Nephron (organoid): ENCODE data around the gene TFR2.

Experiments
- H3K27ac Mint-ChIP-seq, 3 experiments: 2 replicates each; pipeline ENCODE4 v1.8.0; 2020; ENCODE audit warnings: mixed read lengths in 3 of 3, mild to moderate bottlenecking in 2 of 3, moderate library complexity in 1 of 3
- H3K27me3 Mint-ChIP-seq: 2 replicates; pipeline ENCODE4 v1.8.0; 2021; ENCODE audit warnings: low read depth, mild to moderate bottlenecking, moderate library complexity, mixed read lengths
- H3K36me3 Mint-ChIP-seq: 2 replicates; pipeline ENCODE4 v1.8.0; 2020; ENCODE audit warnings: low read depth, mixed read lengths
- H3K4me1 Mint-ChIP-seq: 2 replicates; pipeline ENCODE4 v1.8.0; 2020; ENCODE audit warnings: mixed read lengths
- H3K4me3 Mint-ChIP-seq, 3 experiments: 2 replicates each; pipeline ENCODE4 v1.8.0; 2020; ENCODE audit warnings: mild to moderate bottlenecking in 3 of 3, mixed read lengths in 3 of 3, moderate library complexity in 2 of 3
- H3K9me3 Mint-ChIP-seq: 2 replicates; pipeline ENCODE4 v1.8.0; 2020; ENCODE audit warnings: mixed read lengths
- TF ChIP-seq, protein P1 (sequence below), 3 experiments: fragments of 200-600 bp; sonication (generic); IDR thresholded peaks; one replicate each; pipeline ENCODE4 v1.5.0; 2021; ENCODE audit warnings: antibody characterized with exemption in 3 of 3; ENCODE audit not compliant: unreplicated experiment in 3 of 3

TFR2 gene

GRCh38 chr7:100630066-100630465 is 11.3 kb downstream of the TFR2 start:
- no peaks in the 10 kb centered on the region for H3K9me3 Mint-ChIP-seq
- peak overlapping the region in 1 of 3 experiments; percentile 21 for H3K4me3 Mint-ChIP-seq
- no peak overlapping the region for H3K27ac Mint-ChIP-seq
- peaks cover 5% of the 10 kb centered on the region for H3K4me1 Mint-ChIP-seq
- peaks cover 45% of the 10 kb centered on the region for H3K27me3 Mint-ChIP-seq
- TF ChIP-seq, protein P1, sequence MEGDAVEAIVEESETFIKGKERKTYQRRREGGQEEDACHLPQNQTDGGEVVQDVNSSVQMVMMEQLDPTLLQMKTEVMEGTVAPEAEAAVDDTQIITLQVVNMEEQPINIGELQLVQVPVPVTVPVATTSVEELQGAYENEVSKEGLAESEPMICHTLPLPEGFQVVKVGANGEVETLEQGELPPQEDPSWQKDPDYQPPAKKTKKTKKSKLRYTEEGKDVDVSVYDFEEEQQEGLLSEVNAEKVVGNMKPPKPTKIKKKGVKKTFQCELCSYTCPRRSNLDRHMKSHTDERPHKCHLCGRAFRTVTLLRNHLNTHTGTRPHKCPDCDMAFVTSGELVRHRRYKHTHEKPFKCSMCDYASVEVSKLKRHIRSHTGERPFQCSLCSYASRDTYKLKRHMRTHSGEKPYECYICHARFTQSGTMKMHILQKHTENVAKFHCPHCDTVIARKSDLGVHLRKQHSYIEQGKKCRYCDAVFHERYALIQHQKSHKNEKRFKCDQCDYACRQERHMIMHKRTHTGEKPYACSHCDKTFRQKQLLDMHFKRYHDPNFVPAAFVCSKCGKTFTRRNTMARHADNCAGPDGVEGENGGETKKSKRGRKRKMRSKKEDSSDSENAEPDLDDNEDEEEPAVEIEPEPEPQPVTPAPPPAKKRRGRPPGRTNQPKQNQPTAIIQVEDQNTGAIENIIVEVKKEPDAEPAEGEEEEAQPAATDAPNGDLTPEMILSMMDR (IDR thresholded peaks at IDR 0.05; ENCODE audit: unreplicated experiment in 3 of 3), result no peak
- no peaks in the 10 kb centered on the region for H3K36me3 Mint-ChIP-seq

- Mint-ChIP-seq H3K4me1 (peaks cover 4% of the 10 kb centered on the region), H3K9me3 (no peaks in the 10 kb centered on the region), H3K27ac (no peak overlapping the region), H3K27me3 (peaks cover 40% of the 10 kb centered on the region), H3K36me3 (no peaks in the 10 kb centered on the region), H3K4me3 (no peak overlapping the region)
- TF ChIP-seq, protein P1 (IDR thresholded peaks at IDR 0.05; ENCODE audit: unreplicated experiment in 3 of 3), result no peak
Observed at GRCh38 chr7:100629117-100629716, 12.1 kb downstream of the TFR2 start.

DNA sequence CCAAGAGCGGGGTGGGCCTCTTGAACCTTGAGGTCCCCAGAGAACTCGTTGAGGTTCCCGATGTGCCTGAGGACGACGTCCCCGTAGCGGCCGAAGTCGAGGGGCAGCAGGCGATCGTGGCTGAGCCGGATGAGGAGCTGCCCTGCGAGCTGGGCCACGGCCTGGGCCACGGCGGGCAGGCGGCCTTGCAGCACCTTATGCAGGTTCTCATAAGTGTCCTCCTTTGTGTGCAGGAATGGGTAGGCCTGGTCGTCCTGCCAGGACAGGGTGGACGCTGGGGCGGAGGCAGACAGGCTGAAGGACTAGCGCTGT is 14.2 kb downstream of the TFR2 start:
- H3K9me3 Mint-ChIP-seq, result no peaks in the 10 kb centered on the region
- TF ChIP-seq, protein P1 (IDR thresholded peaks at IDR 0.05; ENCODE audit: unreplicated experiment in 3 of 3), result no peak
- no peaks in the 10 kb centered on the region for H3K4me1 Mint-ChIP-seq
- H3K36me3 Mint-ChIP-seq, result no peaks in the 10 kb centered on the region
- peaks cover 22% of the 10 kb centered on the region for H3K27me3 Mint-ChIP-seq
- no peak overlapping the region for H3K4me3 Mint-ChIP-seq
- no peak overlapping the region for H3K27ac Mint-ChIP-seq

- H3K4me3 Mint-ChIP-seq, result peak overlapping the region; percentile 26 to 71 (median 62)
- peaks cover 20% of the 10 kb centered on the region for H3K27me3 Mint-ChIP-seq
- no peaks in the 10 kb centered on the region for H3K9me3 Mint-ChIP-seq
- TF ChIP-seq, protein P1 (IDR thresholded peaks at IDR 0.05; ENCODE audit: unreplicated experiment in 3 of 3), result no peak
- H3K4me1 Mint-ChIP-seq, result no peaks in the 10 kb centered on the region
- no peak overlapping the region for H3K27ac Mint-ChIP-seq
- peaks cover 2% of the 10 kb centered on the region for H3K36me3 Mint-ChIP-seq
Observed at GRCh38 chr7:100626530-100627237, 14.7 kb downstream of the TFR2 start.

GRCh38 chr7:100626055-100626454 is 15.3 kb downstream of the TFR2 start:
- Mint-ChIP-seq H3K27me3 (peaks cover 13% of the 10 kb centered on the region), H3K4me3 (peak overlapping the region in 1 of 3 experiments; percentile 40), H3K36me3 (peaks cover 6% of the 10 kb centered on the region), H3K4me1 (no peaks in the 10 kb centered on the region), H3K27ac (no peak overlapping the region), H3K9me3 (no peaks in the 10 kb centered on the region)
- TF ChIP-seq, protein P1 (IDR thresholded peaks at IDR 0.05; ENCODE audit: unreplicated experiment in 3 of 3), result no peak
